Right cardiac atrium (tissue), 5 donors: ENCODE results near the gene ZNF182. TPM values are rescaled to one million over a fixed set of nuclear protein-coding genes. Genes with fewer than 3 reads are reported as not detected.
A peak's percentile ranks its signal among the peaks of the same experiment; 100 is the strongest.
"Not testable (repeated sequence)": the region's sequence is repeated elsewhere in the genome, so short reads cannot be mapped to it uniquely, and the experiment has no call there.

Source experiments
- ATAC-seq, 2 donors: fragments of 200-7000 bp; cut with Tn5 transposase; one replicate each; pipeline versions ENCODE4 v1.8.0 to v1.9.1; 2020; ENCODE audit warnings: moderate library complexity in 2 of 2, mild to moderate bottlenecking in 1 of 2
- DNase-seq, 3 donors: peaks; one replicate each; pipeline ENCODE4 v3.0.0-alpha.2; 2020
- H3K27ac ChIP-seq: one replicate; pipeline ENCODE4 v1.5.1; 2013; ENCODE audit warnings: mild to moderate bottlenecking, low read length, control low read depth, moderate library complexity
- H3K27me3 ChIP-seq: one replicate; pipeline ENCODE4 v1.6.1; 2013; ENCODE audit not compliant: control insufficient read depth, insufficient read depth
- H3K4me1 ChIP-seq: one replicate; pipeline ENCODE4 v1.6.1; 2013; ENCODE audit warnings: low read length; ENCODE audit not compliant: control insufficient read depth, insufficient read depth
- H3K4me3 ChIP-seq: one replicate; pipeline ENCODE4 v1.5.1; 2013; ENCODE audit warnings: low read length, control low read depth
- H3K9me3 ChIP-seq: one replicate; pipeline ENCODE4 v1.6.1; 2013; ENCODE audit warnings: low read length; ENCODE audit not compliant: control insufficient read depth
- WGBS: extraction: QIAGEN DNeasy Blood & Tissue Kit; methylation state at CpG from one replicate; pipeline ENCODE4 v1.1.7; 2013; 5-methylcytosine and 5-hydroxymethylcytosine counted together
- intact Hi-C, 4 donors: fragments of 100-400 bp; cut with DNase I; formaldehyde crosslinking; loops; one replicate each; pipeline versions ENCODE4 v1.11.0 to v1.14.0; 2022 to 2023
- polyA plus RNA-seq: library from polyadenylated mRNA; stranded (reverse); fragments of 200-250 nt; gene quantifications from one replicate; pipeline ENCODE4 v1.2.3, GENCODE V29; 2013
- total RNA-seq, 4 donors: library from RNA; stranded (reverse); fragmentation: NEBNext Ultra II Directional; extraction: Animal tissue kit (Norgen Biotek cat#: 25700); gene quantifications; one replicate each; pipeline ENCODE4 v1.2.1, GENCODE V29; 2021
- donor health status: healthy with polysubstance abuse.
- donor health status: DM: no; HTN: yes; CAD: no.
- donor health status: DM: no; HTN: no; CAD: no.
- donor health status: DM: no; HTN: yes; CAD: no; lungs with severe emphysema.
- donor health status: DM: yes; HTN: yes; CAD: no.

The ZNF182 gene
- total and polyA plus RNA-seq, 5 donors: 1.9 to 4.4 (median 3.1) TPM

DNA sequence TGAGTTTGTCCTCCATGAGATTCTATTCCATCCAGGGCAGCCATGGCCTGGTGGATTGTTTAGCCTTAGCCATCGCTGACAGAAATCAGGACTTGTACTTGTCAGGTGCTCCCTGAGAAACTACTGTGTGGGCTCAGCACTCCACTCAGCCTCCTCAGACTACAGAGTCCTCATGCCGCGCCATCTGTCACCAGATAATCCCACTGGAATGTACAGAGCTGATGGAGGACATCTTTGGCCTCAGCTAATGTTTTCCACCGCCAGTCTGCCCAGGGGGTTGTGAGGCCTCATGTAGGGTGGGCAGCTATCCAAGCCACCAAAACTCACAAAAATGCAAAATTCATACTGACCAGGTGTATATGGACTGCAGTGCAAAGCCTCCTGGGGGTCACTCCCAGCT is 45.6 kb downstream of the ZNF182 start:
- 87% methylated on average over 3 of the region's 4 CpGs for WGBS
- H3K4me3 ChIP-seq, intact Hi-C loops, H3K27ac ChIP-seq, DNase-seq, ATAC-seq, H3K9me3 ChIP-seq, H3K27me3 ChIP-seq, H3K4me1 ChIP-seq: not testable (repeated sequence)

DNA sequence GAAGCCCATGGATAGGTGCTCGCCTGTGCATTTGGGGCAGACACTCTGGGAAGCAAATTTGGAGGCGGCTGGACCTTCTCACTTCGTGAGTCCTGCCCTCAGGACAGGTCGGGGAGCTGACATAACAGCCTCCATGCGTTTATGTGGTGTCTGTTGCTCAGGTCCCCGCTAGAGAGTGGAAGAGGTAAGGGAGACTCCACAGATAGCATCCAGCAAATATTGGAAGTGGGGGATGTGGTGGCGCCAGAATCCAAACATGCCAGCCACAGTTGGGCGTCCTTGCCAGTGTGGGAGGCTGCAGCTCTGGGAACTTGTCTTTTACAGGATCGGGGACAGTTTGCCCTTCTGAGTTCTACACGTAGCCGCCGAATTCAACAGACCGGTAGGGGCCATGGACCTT is 47.8 kb downstream of the ZNF182 start:
- DNase-seq (peak in 1 of 3 donors; percentile 18), ATAC-seq (no peak)
- intact Hi-C loops: no loop called here
- no peaks in the 10 kb centered on the region for H3K27me3 ChIP-seq
- no peak overlapping the region for H3K4me3 ChIP-seq
- no peaks in the 10 kb centered on the region for H3K4me1 ChIP-seq
- WGBS: 87% methylated on average over 13 of the region's 13 CpGs
- no peak overlapping the region for H3K27ac ChIP-seq
- H3K9me3 ChIP-seq: no peaks in the 10 kb centered on the region

DNA sequence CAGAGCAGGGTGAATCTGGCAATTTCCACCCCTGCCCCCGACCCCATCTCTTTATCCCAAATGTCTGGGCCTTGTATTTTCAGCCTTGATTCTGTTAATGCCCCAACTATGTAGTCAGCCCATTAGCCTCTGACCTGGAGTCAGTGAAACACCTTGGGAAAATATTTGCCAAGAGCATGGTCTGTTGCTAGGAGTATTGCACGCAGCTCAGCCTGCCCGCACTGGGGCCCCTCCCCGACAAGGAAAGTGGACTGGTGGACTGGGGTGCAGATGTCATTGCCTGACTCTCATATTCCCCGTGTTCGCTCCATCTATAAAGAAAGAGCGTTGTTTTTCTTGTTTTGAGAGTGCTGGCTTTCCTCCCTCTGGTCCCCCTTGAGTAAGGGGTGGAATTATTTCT is 48.5 kb downstream of the ZNF182 start:
- H3K27me3 ChIP-seq, H3K4me3 ChIP-seq, ATAC-seq, H3K4me1 ChIP-seq, H3K27ac ChIP-seq, DNase-seq, H3K9me3 ChIP-seq, intact Hi-C loops: not testable (repeated sequence)
- WGBS: 86% methylated on average over 7 of the region's 7 CpGs

DNA sequence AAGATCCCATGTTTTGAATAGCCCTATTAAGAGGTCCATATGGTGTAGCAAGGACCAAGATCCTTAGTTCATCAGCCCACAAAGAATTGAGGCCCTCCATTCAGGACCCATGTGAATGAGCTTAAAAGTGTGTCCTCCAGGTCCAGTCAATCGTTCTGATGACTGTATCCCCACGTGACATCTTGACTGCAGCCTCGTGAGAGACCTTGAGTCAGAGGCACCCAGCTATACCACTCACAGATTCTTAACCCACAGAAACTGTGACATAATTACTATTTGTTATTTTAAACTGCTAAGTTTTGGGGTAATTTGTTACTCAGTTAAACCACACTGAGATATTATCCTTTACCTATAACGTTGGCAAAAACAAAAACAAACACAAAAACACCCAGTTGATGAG is 62.4 kb downstream of the ZNF182 start:
- DNase-seq: no peak
- Histone ChIP-seq H3K9me3 (no peaks in the 10 kb centered on the region), H3K27ac (no peak overlapping the region), H3K4me3 (no peak overlapping the region), H3K27me3 (no peaks in the 10 kb centered on the region), H3K4me1 (no peaks in the 10 kb centered on the region)
- ATAC-seq: no peak
- WGBS: 73% methylated on average over 4 of the region's 4 CpGs
- intact Hi-C loops: no loop called here

DNA sequence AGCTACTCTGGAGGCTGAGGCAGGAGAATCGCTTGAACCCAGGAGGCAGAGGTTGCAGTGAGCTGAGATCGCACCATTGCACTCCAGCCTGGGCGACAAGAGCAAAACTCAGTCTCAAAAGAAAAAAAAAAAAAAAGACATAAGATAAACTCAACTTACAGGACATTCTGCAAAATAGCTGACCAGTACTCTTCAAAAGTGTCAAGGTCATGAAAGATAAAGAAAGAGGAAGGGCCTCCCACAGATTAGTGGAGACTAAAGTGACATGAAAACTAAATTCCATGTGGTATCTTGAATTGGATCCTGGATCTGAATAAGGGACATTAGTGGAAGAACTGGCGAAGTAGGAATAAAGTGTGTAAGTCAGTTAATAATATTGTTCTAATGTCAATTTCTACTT is 63.3 kb downstream of the ZNF182 start:
- ATAC-seq (no peak), DNase-seq (no peak)
- H3K9me3 ChIP-seq: no peaks in the 10 kb centered on the region
- intact Hi-C loops: no loop called here
- H3K4me1 ChIP-seq: no peaks in the 10 kb centered on the region
- WGBS: 93% methylated on average over 4 of the region's 4 CpGs
- H3K4me3 ChIP-seq: no peak overlapping the region
- no peak overlapping the region for H3K27ac ChIP-seq
- no peaks in the 10 kb centered on the region for H3K27me3 ChIP-seq

DNA sequence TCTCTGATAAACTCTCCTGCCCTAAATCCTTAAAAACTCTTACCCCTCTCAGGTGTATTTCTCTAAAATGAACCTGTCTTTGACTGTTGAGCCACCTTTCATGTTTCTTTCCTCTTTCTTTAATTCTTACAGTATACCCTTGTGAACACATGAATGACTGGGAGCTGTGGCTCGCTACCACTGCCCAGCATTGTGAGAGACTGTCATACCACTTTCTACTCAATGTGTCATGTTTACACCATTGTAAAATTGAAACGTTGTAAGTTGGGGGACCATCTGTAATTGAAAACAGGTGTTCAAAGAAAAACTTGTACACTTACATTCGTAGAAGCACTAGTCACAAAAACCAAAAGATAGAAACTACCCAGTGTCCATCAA is 66.9 kb downstream of the ZNF182 start:
- no peaks in the 10 kb centered on the region for H3K9me3 ChIP-seq
- intact Hi-C loops: no loop called here
- 73% methylated on average over 3 of the region's 3 CpGs for WGBS
- DNase-seq (no peak), ATAC-seq (no peak)
- H3K27ac ChIP-seq: no peak overlapping the region
- H3K27me3 ChIP-seq: no peaks in the 10 kb centered on the region
- no peak overlapping the region for H3K4me3 ChIP-seq
- H3K4me1 ChIP-seq: no peaks in the 10 kb centered on the region

DNA sequence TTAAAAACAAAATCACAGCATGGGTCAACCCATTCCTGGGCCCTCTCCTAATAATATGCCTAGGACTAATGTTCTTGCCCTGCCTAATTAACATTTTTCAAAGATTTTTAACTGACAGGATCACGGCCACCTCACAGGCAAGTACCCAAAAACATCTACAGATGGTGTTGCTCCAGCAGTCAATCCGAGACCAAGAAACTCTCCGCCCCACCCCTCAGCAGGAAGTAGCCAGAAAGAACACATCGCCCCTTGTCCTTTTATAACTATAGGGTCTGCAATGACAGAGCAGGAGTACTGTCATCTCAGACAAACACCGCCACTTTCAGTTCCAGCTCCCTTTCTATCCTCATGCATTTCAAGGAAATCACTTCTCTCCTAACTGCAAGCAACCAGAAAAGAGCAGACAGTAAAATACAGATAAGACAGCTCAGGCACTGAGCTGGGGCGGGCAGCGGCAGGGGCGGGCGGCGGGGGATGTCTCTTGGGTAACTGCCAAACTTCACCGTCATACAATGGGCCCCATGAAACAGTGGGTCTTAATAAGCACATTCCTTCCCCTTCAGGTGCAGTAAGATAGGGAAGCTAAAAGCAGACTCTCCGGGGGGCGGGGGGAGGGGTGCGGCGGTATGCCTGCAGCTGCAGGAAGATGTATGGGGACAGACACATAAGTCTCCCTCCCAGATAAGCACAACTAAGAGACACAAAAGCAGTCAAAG is 67.4 kb downstream of the ZNF182 start:
- H3K27me3 ChIP-seq: no peaks in the 10 kb centered on the region
- no peak for ATAC-seq
- peak overlapping the region; percentile 22 for H3K4me3 ChIP-seq

DNA sequence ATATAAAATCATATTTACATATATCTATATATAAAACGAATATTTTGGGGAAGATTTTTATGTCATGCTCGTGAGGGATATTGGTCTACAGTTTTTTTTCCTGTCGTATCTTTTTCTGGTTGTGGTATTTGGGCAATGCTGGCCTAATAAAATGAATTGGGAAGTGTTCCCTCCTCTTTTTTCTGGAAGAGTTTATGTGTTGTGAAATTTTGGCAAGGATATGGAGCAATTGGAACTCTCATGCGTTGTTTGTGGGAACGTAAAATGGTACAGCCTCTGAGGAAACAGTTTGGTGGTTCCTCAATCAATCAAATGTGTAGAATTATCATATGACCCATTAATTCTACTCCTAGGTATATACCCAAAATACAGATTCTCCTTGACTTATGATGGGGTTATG is 69.8 kb downstream of the ZNF182 start:
- intact Hi-C loops: no loop called here
- Histone ChIP-seq H3K4me1 (peaks cover 2% of the 10 kb centered on the region), H3K4me3 (no peak overlapping the region), H3K27me3 (no peaks in the 10 kb centered on the region), H3K27ac (no peak overlapping the region), H3K9me3 (no peaks in the 10 kb centered on the region)
- WGBS: 43% methylated on average over 5 of the region's 5 CpGs
- ATAC-seq (no peak), DNase-seq (no peak)

More for the DNA sequence above, 67.4 kb downstream of the ZNF182 start:
- DNase-seq: peak in 1 of 3 donors; percentile 44
- Histone ChIP-seq H3K4me1 (no peaks in the 10 kb centered on the region), H3K27ac (no peak overlapping the region), H3K9me3 (no peaks in the 10 kb centered on the region)
- intact Hi-C loops: no loop called here
- 5% methylated on average over 15 of the region's 15 CpGs for WGBS

DNA sequence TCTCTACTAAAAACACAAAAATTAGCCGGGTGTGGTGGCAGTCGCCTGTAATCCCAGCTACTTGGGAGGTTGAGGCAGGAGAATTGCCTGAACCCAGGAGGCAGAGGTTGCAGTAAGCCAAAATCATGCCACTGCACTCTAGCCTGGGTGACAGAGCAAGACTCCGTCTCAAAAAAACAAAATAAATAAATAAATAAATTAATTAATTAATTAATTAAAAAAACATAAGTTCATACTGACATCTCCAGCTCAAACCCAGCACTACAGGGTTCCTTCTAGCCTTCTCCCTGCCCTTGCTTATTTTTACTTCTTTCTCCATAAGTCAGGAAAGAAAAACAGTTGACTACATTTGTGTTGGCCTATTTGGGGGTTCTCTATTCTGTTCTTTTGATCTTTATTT is 71.8 kb downstream of the ZNF182 start:
- H3K27me3 ChIP-seq, DNase-seq, H3K27ac ChIP-seq, H3K4me1 ChIP-seq, intact Hi-C loops, H3K4me3 ChIP-seq, H3K9me3 ChIP-seq, ATAC-seq: not testable (repeated sequence)
- WGBS: 92% methylated on average over 3 of the region's 3 CpGs

DNA sequence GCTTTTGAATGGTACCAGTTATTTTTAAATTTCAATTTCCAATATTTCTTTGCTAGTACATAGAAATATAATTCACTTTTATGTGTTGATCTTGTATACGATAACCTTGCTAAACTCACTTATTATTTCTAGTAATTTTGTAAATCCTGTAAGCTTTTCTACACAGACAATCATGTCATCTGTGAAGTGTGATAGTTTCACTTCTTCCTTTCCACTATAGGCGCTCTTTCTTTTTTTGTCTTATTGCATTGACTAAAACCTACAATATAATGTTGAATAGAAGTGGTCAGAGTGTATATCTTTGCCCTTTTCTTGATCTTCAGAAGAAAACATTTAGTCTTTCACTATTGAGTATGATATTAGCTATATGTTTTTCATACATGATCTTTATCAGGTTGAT is 76.6 kb downstream of the ZNF182 start:
- Histone ChIP-seq H3K4me3 (no peak overlapping the region), H3K9me3 (no peaks in the 10 kb centered on the region), H3K4me1 (peaks cover 2% of the 10 kb centered on the region), H3K27ac (no peak overlapping the region), H3K27me3 (no peaks in the 10 kb centered on the region)
- ATAC-seq (no peak), DNase-seq (no peak)
- intact Hi-C loops: no loop called here
- 97% methylated on average over 2 of the region's 2 CpGs for WGBS
